Tibial artery (tissue), 4 donors: ENCODE results near the gene AGPAT2.

Source experiments
- DNase-seq, 2 donors: peaks; one replicate each; pipeline ENCODE4 v3.0.0-alpha.2; 2019
- H3K27ac ChIP-seq, 2 donors: fragments of 200-600 bp; sonication (generic) in 1 of 2; 1 replicate in 1 of 2; 2 replicates in 1 of 2; pipeline ENCODE4 v1.5.1; 2018 to 2019; ENCODE audit warnings: mild to moderate bottlenecking in 1 of 2
- H3K27me3 ChIP-seq, 2 donors: fragments of 200-600 bp; sonication (generic) in 1 of 2; one replicate each; pipeline versions ENCODE4 v1.5.1 to v1.6.0; 2016 to 2019
- H3K36me3 ChIP-seq, 3 donors: fragments of 200-600 bp; sonication (generic) in 2 of 3; one replicate each; pipeline ENCODE4 v1.5.1; 2016 to 2019; ENCODE audit warnings: mild to moderate bottlenecking in 2 of 3
- H3K4me1 ChIP-seq, 4 donors: fragments of 200-600 bp; sonication (generic) in 2 of 4; 1 replicate in 3 of 4; 2 replicates in 1 of 4; pipeline ENCODE4 v1.5.1; 2016 to 2019
- H3K4me3 ChIP-seq, 2 donors: fragments of 200-600 bp; sonication (generic) in 1 of 2; 1 replicate in 1 of 2; 2 replicates in 1 of 2; pipeline ENCODE4 v1.5.1; 2018 to 2019; ENCODE audit warnings: mild to moderate bottlenecking in 2 of 2
- H3K9me3 ChIP-seq, 3 donors: fragments of 200-600 bp; sonication (generic) in 1 of 3; one replicate each; pipeline ENCODE4 v1.5.1; 2016 to 2019
- CTCF ChIP-seq, 2 experiments: fragments of 200-600 bp in 1 of 2; fragments of 450-650 bp in 1 of 2; IDR thresholded peaks; one replicate each; pipeline ENCODE4 v1.5.1; 2017 to 2019; ENCODE audit warnings: antibody characterized with exemption in 2 of 2, mild to moderate bottlenecking in 1 of 2, moderate library complexity in 1 of 2
- intact Hi-C: fragments of 100-400 bp; cut with DNase I; formaldehyde crosslinking; loops from one replicate; pipeline ENCODE4 v1.15.0; 2023; ENCODE audit warnings: low total_unique reads

AGPAT2 gene

GRCh38 chr9:136657974-136658848 lies 29.0 kb downstream of the AGPAT2 start:
- Histone ChIP-seq H3K9me3 (no peaks in the 10 kb centered on the region), H3K36me3 (no peaks in the 10 kb centered on the region), H3K4me3 (peak overlapping the region; percentile 12 to 14), H3K27ac (peak overlapping the region in 1 of 2 donors; percentile 1), H3K27me3 (peaks cover 0 to 93% of the 10 kb centered on the region in 2 donors), H3K4me1 (no peaks in the 10 kb centered on the region)
- intact Hi-C loops: no loop called here
- no peak for DNase-seq
- no peak for TF ChIP-seq CTCF (IDR thresholded peaks at IDR 0.05)

DNA sequence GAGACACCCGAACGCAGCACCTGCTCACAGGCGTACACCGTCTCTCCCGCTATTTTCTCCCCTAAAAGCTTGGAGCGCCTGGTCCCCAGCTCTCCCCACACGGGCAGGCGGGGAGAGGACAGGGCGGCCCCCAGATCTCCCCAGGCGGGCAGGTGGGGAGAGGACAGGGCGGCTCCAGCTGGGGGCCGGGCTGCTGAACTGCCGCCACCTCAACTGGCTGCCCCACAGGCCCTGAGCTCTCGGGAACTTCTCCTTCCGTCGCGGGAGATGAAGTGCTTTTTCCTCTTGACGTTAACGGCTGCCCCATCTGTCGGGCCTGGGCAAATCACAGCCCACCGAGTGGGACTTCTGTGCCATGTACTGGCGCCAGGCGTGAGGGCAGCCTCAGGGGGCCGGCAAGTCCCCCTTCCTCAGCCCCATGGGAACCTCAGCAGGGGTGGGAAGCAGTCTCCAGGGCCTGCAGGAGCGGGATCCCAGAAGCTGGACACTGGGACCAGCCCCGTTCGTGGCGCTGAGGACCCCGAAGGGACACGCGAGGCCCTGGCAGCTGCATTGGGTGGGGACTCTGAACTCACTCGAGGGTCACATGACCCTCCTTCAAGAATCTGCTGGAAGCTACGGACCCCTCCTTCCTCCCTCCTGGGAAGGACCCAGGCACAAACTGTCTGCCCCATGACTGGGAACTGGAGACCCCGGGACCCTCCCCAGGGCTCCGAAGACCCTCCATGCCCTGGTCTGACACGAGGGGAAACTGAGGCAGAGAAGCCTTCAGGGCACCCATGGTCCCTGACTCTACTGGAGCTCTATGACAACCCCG lies 30.3 kb downstream of the AGPAT2 start:
- Histone ChIP-seq H3K9me3 (no peaks in the 10 kb centered on the region), H3K4me1 (no peaks in the 10 kb centered on the region), H3K36me3 (no peaks in the 10 kb centered on the region), H3K27ac (peak overlapping the region in 1 of 2 donors; percentile 26), H3K4me3 (peak overlapping the region in 1 of 2 donors; percentile 11), H3K27me3 (peaks cover 0 to 81% of the 10 kb centered on the region in 2 donors)
- TF ChIP-seq CTCF (IDR thresholded peaks at IDR 0.05): no peak
- peak in 1 of 2 donors; percentile 66 for DNase-seq
- intact Hi-C loops: no loop called here

GRCh38 chr9:136656183-136656738 lies 31.0 kb downstream of the AGPAT2 start:
- Histone ChIP-seq H3K9me3 (no peaks in the 10 kb centered on the region), H3K4me1 (no peaks in the 10 kb centered on the region), H3K27ac (peak overlapping the region in 1 of 2 donors; percentile 26), H3K36me3 (no peaks in the 10 kb centered on the region), H3K4me3 (peak overlapping the region in 1 of 2 donors; percentile 11), H3K27me3 (peaks cover 0 to 74% of the 10 kb centered on the region in 2 donors)
- intact Hi-C loops: no loop called here
- peak in 1 of 2 donors; percentile 63 for DNase-seq
- TF ChIP-seq CTCF (IDR thresholded peaks at IDR 0.05): no peak

GRCh38 chr9:136655536-136656182 lies 31.6 kb downstream of the AGPAT2 start:
- Histone ChIP-seq H3K9me3 (no peaks in the 10 kb centered on the region), H3K4me3 (no peak overlapping the region), H3K4me1 (no peaks in the 10 kb centered on the region), H3K27ac (no peak overlapping the region), H3K27me3 (peaks cover 0 to 70% of the 10 kb centered on the region in 2 donors), H3K36me3 (no peaks in the 10 kb centered on the region)
- TF ChIP-seq CTCF (IDR thresholded peaks at IDR 0.05): no peak
- intact Hi-C loops: no loop called here
- no peak for DNase-seq

- H3K9me3 ChIP-seq: no peaks in the 10 kb centered on the region
- no peak overlapping the region for H3K4me3 ChIP-seq
- DNase-seq: no peak
- no peak overlapping the region for H3K27ac ChIP-seq
- no peaks in the 10 kb centered on the region for H3K36me3 ChIP-seq
- no peak for TF ChIP-seq CTCF (IDR thresholded peaks at IDR 0.05)
- peaks cover 0 to 66% of the 10 kb centered on the region in 2 donors for H3K27me3 ChIP-seq
- intact Hi-C loops: no loop called here
- H3K4me1 ChIP-seq: no peaks in the 10 kb centered on the region
These were observed 32.3 kb downstream of the AGPAT2 start for GRCh38 chr9:136654820-136655535.
